ENCODE measurements around the gene PCNA.
"Not testable (repeated sequence)": the region's sequence is repeated elsewhere in the genome, so short reads cannot be mapped to it uniquely, and the experiment has no call there.

Gene PCNA

GRCh38 chr20:5141615-5142014 lies 21.9 kb upstream of the PCNA start:
- DNase-seq (ENCODE audit: low spot score) = no peak

- no peak for DNase-seq (ENCODE audit: low spot score)
These were observed 20.4 kb upstream of the PCNA start for GRCh38 chr20:5140195-5140594.

GRCh38 chr20:5136096-5136495 lies 16.3 kb upstream of the PCNA start:
- no peak for DNase-seq (ENCODE audit: low spot score)

GRCh38 chr20:5135363-5136012 lies 15.7 kb upstream of the PCNA start:
- DNase-seq (ENCODE audit: low spot score) = no peak

GRCh38 chr20:5133998-5134397 lies 14.2 kb upstream of the PCNA start:
- DNase-seq (ENCODE audit: low spot score) = no peak

GRCh38 chr20:5131502-5131901 lies 11.7 kb upstream of the PCNA start:
- no peak for DNase-seq (ENCODE audit: low spot score)

GRCh38 chr20:5128886-5129285 lies 9.1 kb upstream of the PCNA start:
- no peak for DNase-seq (ENCODE audit: low spot score)

GRCh38 chr20:5127859-5128424 lies 8.2 kb upstream of the PCNA start:
- DNase-seq (ENCODE audit: low spot score) = no peak

GRCh38 chr20:5127204-5127858 lies 7.6 kb upstream of the PCNA start:
- DNase-seq (ENCODE audit: low spot score) = peak; percentile 64

GRCh38 chr20:5126512-5127203 lies 6.9 kb upstream of the PCNA start, which contains the start of gene CDS2:
TSS of gene CDS2 (plus strand) at chr20:5127008. CDS start at chr20:5127093, 85 bp downstream.
- peak; percentile 100 for DNase-seq (ENCODE audit: low spot score)

- no peak for DNase-seq (ENCODE audit: low spot score)
These were observed 3.1 kb upstream of the PCNA start for GRCh38 chr20:5122873-5123260.

- no peak for DNase-seq (ENCODE audit: low spot score)
These were observed 373 bp upstream of the PCNA start for GRCh38 chr20:5120185-5120476.

- no peak for DNase-seq (ENCODE audit: low spot score)
These were observed 669 bp downstream of the PCNA start for GRCh38 chr20:5119143-5119434.

GRCh38 chr20:5118220-5119142 lies 1.3 kb downstream of the PCNA start:
- no peak for DNase-seq (ENCODE audit: low spot score)

GRCh38 chr20:5116875-5117274 lies 2.9 kb downstream of the PCNA start:
- DNase-seq (ENCODE audit: low spot score) = no peak

- DNase-seq (ENCODE audit: low spot score) = no peak
These were observed 5.4 kb downstream of the PCNA start for GRCh38 chr20:5114403-5114802.

- no peak for DNase-seq (ENCODE audit: low spot score)
These were observed 6.2 kb downstream of the PCNA start for GRCh38 chr20:5113615-5113986.

GRCh38 chr20:5109276-5109675 lies 10.5 kb downstream of the PCNA start:
- no peak for DNase-seq (ENCODE audit: low spot score)

- DNase-seq (ENCODE audit: low spot score) = no peak
These were observed 15.3 kb downstream of the PCNA start for GRCh38 chr20:5104479-5104878.

- DNase-seq (ENCODE audit: low spot score) = peak; percentile 77
These were observed 18.9 kb downstream of the PCNA start for GRCh38 chr20:5100684-5101347.

GRCh38 chr20:5099909-5100308 lies 19.8 kb downstream of the PCNA start:
- not testable (repeated sequence) for DNase-seq (ENCODE audit: low spot score)

- not testable (repeated sequence) for DNase-seq (ENCODE audit: low spot score)
These were observed 20.7 kb downstream of the PCNA start for GRCh38 chr20:5099009-5099408.
